ENCODE measurements around the gene CD4.

The CD4 gene

GRCh38 chr12:6831450-6831995 is 42.2 kb downstream of the CD4 start:
- Histone ChIP-seq H3K27me3 (ENCODE audit: control insufficient read depth in 5 of 5, insufficient read depth in 4 of 5, low read length in 5 of 5) (peaks cover 18 to 33% (median 26%) of the 10 kb centered on the region in 5 donors), H3K4me3 (ENCODE audit: low read depth in 1 of 5, low read length in 5 of 5) (no peak overlapping the region), H3K9ac (ENCODE audit: low read length in 5 of 5) (no peak overlapping the region), H3K36me3 (ENCODE audit: control insufficient read depth in 5 of 5, insufficient read depth in 5 of 5, low read length in 5 of 5) (peaks cover 0 to 2% (median 0%) of the 10 kb centered on the region in 5 donors), H3K9me3 (ENCODE audit: control insufficient read depth in 5 of 5, low read length in 5 of 5) (no peaks in the 10 kb centered on the region), H3K27ac (ENCODE audit: low read depth, low read length) (no peak overlapping the region), H3K4me1 (ENCODE audit: control insufficient read depth in 5 of 5, insufficient read depth in 5 of 5, low read length in 5 of 5) (peaks cover 2 to 35% (median 16%) of the 10 kb centered on the region in 5 donors)

DNA sequence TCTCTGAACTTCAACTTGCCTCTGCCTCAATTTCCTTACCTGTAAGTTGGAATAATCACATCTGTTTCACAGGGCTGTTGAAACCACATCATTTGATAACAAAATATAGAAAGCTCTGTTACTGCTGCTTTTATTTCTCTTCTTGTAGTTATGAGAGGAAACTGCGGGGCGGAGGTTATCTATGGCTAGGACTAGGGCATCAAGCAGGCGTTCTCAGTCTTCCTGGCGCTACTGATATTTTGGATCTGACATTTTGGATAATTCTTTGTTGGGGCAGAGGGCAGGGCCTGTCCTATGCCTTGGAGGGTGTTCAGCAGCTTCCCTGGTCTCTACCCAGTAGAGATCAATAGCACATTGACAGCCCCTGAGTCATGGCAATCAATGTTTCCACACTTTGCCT is 42.8 kb downstream of the CD4 start:
- no peak overlapping the region for H3K9ac ChIP-seq (ENCODE audit: low read length in 5 of 5)
- H3K4me1 ChIP-seq (ENCODE audit: control insufficient read depth in 5 of 5, insufficient read depth in 5 of 5, low read length in 5 of 5), result peaks cover 2 to 31% (median 16%) of the 10 kb centered on the region in 5 donors
- H3K27me3 ChIP-seq (ENCODE audit: control insufficient read depth in 5 of 5, insufficient read depth in 4 of 5, low read length in 5 of 5), result peaks cover 12 to 27% (median 21%) of the 10 kb centered on the region in 5 donors
- peaks cover 0 to 5% (median 0%) of the 10 kb centered on the region in 5 donors for H3K36me3 ChIP-seq (ENCODE audit: control insufficient read depth in 5 of 5, insufficient read depth in 5 of 5, low read length in 5 of 5)
- H3K27ac ChIP-seq (ENCODE audit: low read depth, low read length), result no peak overlapping the region
- H3K4me3 ChIP-seq (ENCODE audit: low read depth in 1 of 5, low read length in 5 of 5), result no peak overlapping the region
- no peaks in the 10 kb centered on the region for H3K9me3 ChIP-seq (ENCODE audit: control insufficient read depth in 5 of 5, low read length in 5 of 5)

GRCh38 chr12:6833189-6833890 is 44.0 kb downstream of the CD4 start:
- Histone ChIP-seq H3K27ac (ENCODE audit: low read depth, low read length) (no peak overlapping the region), H3K9ac (ENCODE audit: low read length in 5 of 5) (no peak overlapping the region), H3K36me3 (ENCODE audit: control insufficient read depth in 5 of 5, insufficient read depth in 5 of 5, low read length in 5 of 5) (peaks cover 0 to 9% (median 2%) of the 10 kb centered on the region in 5 donors), H3K4me3 (ENCODE audit: low read depth in 1 of 5, low read length in 5 of 5) (no peak overlapping the region), H3K4me1 (ENCODE audit: control insufficient read depth in 5 of 5, insufficient read depth in 5 of 5, low read length in 5 of 5) (peaks cover 2 to 22% (median 12%) of the 10 kb centered on the region in 5 donors), H3K27me3 (ENCODE audit: control insufficient read depth in 5 of 5, insufficient read depth in 4 of 5, low read length in 5 of 5) (peaks cover 11 to 22% (median 14%) of the 10 kb centered on the region in 5 donors), H3K9me3 (ENCODE audit: control insufficient read depth in 5 of 5, low read length in 5 of 5) (no peaks in the 10 kb centered on the region)

GRCh38 chr12:6834254-6834653 is 44.9 kb downstream of the CD4 start:
- Histone ChIP-seq H3K27ac (ENCODE audit: low read depth, low read length) (no peak overlapping the region), H3K9me3 (ENCODE audit: control insufficient read depth in 5 of 5, low read length in 5 of 5) (no peaks in the 10 kb centered on the region), H3K4me3 (ENCODE audit: low read depth in 1 of 5, low read length in 5 of 5) (no peak overlapping the region), H3K27me3 (ENCODE audit: control insufficient read depth in 5 of 5, insufficient read depth in 4 of 5, low read length in 5 of 5) (peaks cover 7 to 16% (median 8%) of the 10 kb centered on the region in 5 donors), H3K4me1 (ENCODE audit: control insufficient read depth in 5 of 5, insufficient read depth in 5 of 5, low read length in 5 of 5) (peaks cover 2 to 12% (median 5%) of the 10 kb centered on the region in 5 donors), H3K9ac (ENCODE audit: low read length in 5 of 5) (no peak overlapping the region), H3K36me3 (ENCODE audit: control insufficient read depth in 5 of 5, insufficient read depth in 5 of 5, low read length in 5 of 5) (peaks cover 0 to 16% (median 10%) of the 10 kb centered on the region in 5 donors)

DNA sequence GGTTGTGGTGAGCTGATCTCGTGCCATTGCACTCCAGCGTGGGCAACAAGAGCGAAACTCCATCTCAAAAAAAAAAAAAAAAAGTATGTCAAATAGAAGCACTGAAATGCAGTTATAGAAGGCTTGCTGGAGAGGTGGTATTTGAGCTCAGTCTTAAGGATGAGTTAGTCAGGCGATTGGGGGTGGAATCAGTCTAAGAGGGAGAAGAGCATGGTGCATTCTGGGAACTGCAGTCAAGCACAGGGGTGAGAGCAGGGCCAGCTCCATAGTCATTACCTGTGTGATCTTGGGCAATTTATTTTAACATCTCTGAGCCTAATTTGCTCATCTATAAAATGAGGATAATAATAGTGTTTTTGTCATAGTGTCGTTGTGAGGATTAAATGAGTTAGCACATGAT is 45.5 kb downstream of the CD4 start:
- Histone ChIP-seq H3K4me1 (ENCODE audit: control insufficient read depth in 5 of 5, insufficient read depth in 5 of 5, low read length in 5 of 5) (peaks cover 0 to 8% (median under 1%) of the 10 kb centered on the region in 5 donors), H3K9me3 (ENCODE audit: control insufficient read depth in 5 of 5, low read length in 5 of 5) (no peaks in the 10 kb centered on the region), H3K27me3 (ENCODE audit: control insufficient read depth in 5 of 5, insufficient read depth in 4 of 5, low read length in 5 of 5) (peaks cover under 1 to 10% (median 3%) of the 10 kb centered on the region in 5 donors), H3K36me3 (ENCODE audit: control insufficient read depth in 5 of 5, insufficient read depth in 5 of 5, low read length in 5 of 5) (peaks cover 0 to 20% (median 11%) of the 10 kb centered on the region in 5 donors), H3K9ac (ENCODE audit: low read length in 5 of 5) (no peak overlapping the region), H3K4me3 (ENCODE audit: low read depth in 1 of 5, low read length in 5 of 5) (no peak overlapping the region), H3K27ac (ENCODE audit: low read depth, low read length) (no peak overlapping the region)

DNA sequence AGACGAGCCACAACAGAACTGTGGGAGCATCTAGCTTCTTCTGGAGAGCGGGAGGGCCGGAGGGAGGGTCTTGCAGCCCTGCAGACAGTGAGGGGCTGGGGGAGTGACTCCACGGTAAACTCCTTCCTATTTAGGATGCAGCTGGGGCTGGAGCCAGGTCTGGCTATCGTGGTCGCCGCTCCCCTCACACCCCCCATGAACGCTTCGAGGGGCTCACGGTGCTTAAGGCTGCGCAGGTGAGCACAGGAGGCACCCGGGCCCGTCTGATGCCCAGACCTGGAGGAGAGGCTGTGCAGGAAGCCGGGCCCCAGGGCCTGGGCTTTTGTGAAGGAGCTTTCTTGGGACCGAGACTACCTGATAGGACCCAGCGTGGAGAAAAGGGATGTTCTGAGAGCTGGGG is 47.5 kb downstream of the CD4 start:
- Histone ChIP-seq H3K4me1 (ENCODE audit: control insufficient read depth in 5 of 5, insufficient read depth in 5 of 5, low read length in 5 of 5) (peaks cover 0 to 2% (median 0%) of the 10 kb centered on the region in 5 donors), H3K4me3 (ENCODE audit: low read depth in 1 of 5, low read length in 5 of 5) (no peak overlapping the region), H3K9ac (ENCODE audit: low read length in 5 of 5) (no peak overlapping the region), H3K36me3 (ENCODE audit: control insufficient read depth in 5 of 5, insufficient read depth in 5 of 5, low read length in 5 of 5) (peaks cover 0 to 20% (median 11%) of the 10 kb centered on the region in 5 donors), H3K27ac (ENCODE audit: low read depth, low read length) (no peak overlapping the region), H3K9me3 (ENCODE audit: control insufficient read depth in 5 of 5, low read length in 5 of 5) (no peaks in the 10 kb centered on the region), H3K27me3 (ENCODE audit: control insufficient read depth in 5 of 5, insufficient read depth in 4 of 5, low read length in 5 of 5) (peaks cover 0 to 2% (median 0%) of the 10 kb centered on the region in 5 donors)

GRCh38 chr12:6837370-6838060 is 48.2 kb downstream of the CD4 start:
- H3K4me1 ChIP-seq (ENCODE audit: control insufficient read depth in 5 of 5, insufficient read depth in 5 of 5, low read length in 5 of 5), result peaks cover 0 to 2% (median 0%) of the 10 kb centered on the region in 5 donors
- no peak overlapping the region for H3K4me3 ChIP-seq (ENCODE audit: low read depth in 1 of 5, low read length in 5 of 5)
- H3K27ac ChIP-seq (ENCODE audit: low read depth, low read length), result no peak overlapping the region
- peaks cover 0 to 20% (median 11%) of the 10 kb centered on the region in 5 donors for H3K36me3 ChIP-seq (ENCODE audit: control insufficient read depth in 5 of 5, insufficient read depth in 5 of 5, low read length in 5 of 5)
- peaks cover 0 to 4% (median 0%) of the 10 kb centered on the region in 5 donors for H3K27me3 ChIP-seq (ENCODE audit: control insufficient read depth in 5 of 5, insufficient read depth in 4 of 5, low read length in 5 of 5)
- H3K9me3 ChIP-seq (ENCODE audit: control insufficient read depth in 5 of 5, low read length in 5 of 5), result no peaks in the 10 kb centered on the region
- no peak overlapping the region for H3K9ac ChIP-seq (ENCODE audit: low read length in 5 of 5)

DNA sequence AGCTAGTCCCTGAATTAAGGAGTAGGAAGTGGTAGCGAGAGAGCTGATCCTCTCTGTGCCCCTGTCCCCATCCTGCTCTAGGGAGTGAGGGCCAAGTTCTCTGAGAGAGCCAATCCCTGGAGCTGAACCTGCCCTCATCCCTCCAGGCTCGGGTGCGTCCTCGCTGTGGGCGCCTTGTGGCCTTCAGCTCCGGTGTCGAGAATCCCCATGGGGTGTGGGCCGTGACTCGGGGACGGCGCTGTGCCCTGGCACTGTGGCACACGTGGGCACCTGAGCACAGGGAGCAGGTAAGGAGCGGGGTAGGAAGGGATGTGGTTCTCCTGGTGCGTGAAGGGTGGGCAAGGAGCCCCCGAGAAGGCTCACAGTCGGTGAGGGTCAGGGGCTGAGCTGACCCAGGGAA is 49.5 kb downstream of the CD4 start:
- Histone ChIP-seq H3K9ac (ENCODE audit: low read length in 5 of 5) (no peak overlapping the region), H3K9me3 (ENCODE audit: control insufficient read depth in 5 of 5, low read length in 5 of 5) (no peaks in the 10 kb centered on the region), H3K27ac (ENCODE audit: low read depth, low read length) (no peak overlapping the region), H3K4me3 (ENCODE audit: low read depth in 1 of 5, low read length in 5 of 5) (no peak overlapping the region), H3K36me3 (ENCODE audit: control insufficient read depth in 5 of 5, insufficient read depth in 5 of 5, low read length in 5 of 5) (peaks cover 0 to 20% (median 11%) of the 10 kb centered on the region in 5 donors), H3K4me1 (ENCODE audit: control insufficient read depth in 5 of 5, insufficient read depth in 5 of 5, low read length in 5 of 5) (peaks cover 0 to 2% (median 0%) of the 10 kb centered on the region in 5 donors), H3K27me3 (ENCODE audit: control insufficient read depth in 5 of 5, insufficient read depth in 4 of 5, low read length in 5 of 5) (peaks cover 0 to 11% (median 9%) of the 10 kb centered on the region in 5 donors)

DNA sequence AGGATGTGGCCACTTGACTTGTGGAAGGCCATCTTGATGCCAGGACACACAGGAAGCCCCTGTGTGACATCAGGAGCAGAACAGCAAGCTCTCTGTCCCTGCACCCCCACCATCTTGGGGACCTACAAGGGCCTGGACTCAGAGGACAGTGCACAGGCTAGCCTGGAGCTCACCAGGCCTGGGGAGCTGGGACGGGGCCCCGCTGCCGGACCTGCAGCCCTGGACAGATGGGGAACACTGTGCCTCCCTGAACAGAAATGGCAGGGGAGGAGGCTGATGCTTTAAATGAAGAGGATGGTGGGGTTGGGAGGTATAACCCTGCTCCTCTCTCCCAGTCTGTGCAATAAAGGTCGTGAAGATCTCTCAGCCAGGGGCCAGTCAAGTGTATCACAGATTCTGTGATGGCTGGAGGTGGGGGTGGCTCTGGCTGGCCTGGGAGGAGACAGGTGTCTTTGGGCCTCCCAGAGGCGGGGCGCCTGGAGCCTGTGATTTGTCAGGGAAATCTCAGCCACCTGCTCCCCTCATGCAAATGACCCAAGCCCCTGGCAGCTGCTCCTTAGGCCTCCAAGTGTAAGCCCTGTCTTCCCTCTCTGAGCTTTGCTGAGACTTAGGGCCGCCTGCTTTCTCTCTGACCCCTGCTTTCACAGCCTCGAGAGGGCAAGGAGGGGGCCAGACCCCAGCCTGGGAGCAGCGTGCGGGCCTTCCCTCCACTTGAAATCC is 50.3 kb downstream of the CD4 start:
- H3K36me3 ChIP-seq (ENCODE audit: control insufficient read depth in 5 of 5, insufficient read depth in 5 of 5, low read length in 5 of 5), result peaks cover 0 to 20% (median 11%) of the 10 kb centered on the region in 5 donors
- peaks cover 0 to 2% (median 0%) of the 10 kb centered on the region in 5 donors for H3K4me1 ChIP-seq (ENCODE audit: control insufficient read depth in 5 of 5, insufficient read depth in 5 of 5, low read length in 5 of 5)
- no peak overlapping the region for H3K4me3 ChIP-seq (ENCODE audit: low read depth in 1 of 5, low read length in 5 of 5)
- peaks cover 0 to 13% (median 9%) of the 10 kb centered on the region in 5 donors for H3K27me3 ChIP-seq (ENCODE audit: control insufficient read depth in 5 of 5, insufficient read depth in 4 of 5, low read length in 5 of 5)
- H3K27ac ChIP-seq (ENCODE audit: low read depth, low read length), result no peak overlapping the region
- no peaks in the 10 kb centered on the region for H3K9me3 ChIP-seq (ENCODE audit: control insufficient read depth in 5 of 5, low read length in 5 of 5)
- H3K9ac ChIP-seq (ENCODE audit: low read length in 5 of 5), result no peak overlapping the region
